ENCODE measurements around the gene FAM107B. TPM values are rescaled to one million over a fixed set of nuclear protein-coding genes. Genes with fewer than 3 reads are reported as not detected.

FAM107B gene
- total and polyA plus RNA-seq, 2 of the 13 experiments (the other 11 are each of a cell fraction or from before 2014, with no cell fraction given) = 15.7 to 24.8 TPM

DNA sequence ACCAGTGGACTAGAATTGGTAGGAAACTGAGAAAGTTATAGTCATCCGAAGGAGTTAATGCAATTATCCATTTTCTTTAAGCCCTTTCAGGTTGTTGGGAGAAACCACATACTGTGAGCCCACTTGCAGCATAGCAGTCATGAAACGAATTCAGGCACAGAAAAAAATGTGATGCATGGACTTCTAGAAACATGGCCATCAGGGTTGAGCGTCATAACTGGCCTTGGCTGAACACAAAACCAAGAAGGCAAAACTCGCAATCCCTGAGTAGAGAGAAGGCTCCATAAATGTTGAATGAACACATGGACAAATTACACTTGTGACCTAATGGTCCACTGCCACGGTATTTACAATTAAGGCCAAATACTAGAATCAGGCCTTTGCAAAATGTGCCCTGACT is 121.9 kb downstream of the FAM107B start:
- no peak overlapping the region for H3K27ac ChIP-seq (ENCODE audit: extremely low read length, insufficient read depth, low read length)
- no peak overlapping the region for H3K4me3 ChIP-seq (replicated peaks in 1 of 3; ENCODE audit: insufficient read depth in 1 of 3, low read depth in 2 of 3, low read length in 3 of 3)
- peaks cover 9% of the 10 kb centered on the region for H3K4me1 ChIP-seq (ENCODE audit: insufficient read depth, low read length)
- FAIRE-seq (no peak), ATAC-seq (no peak), DNase-seq (ENCODE audit: low spot score) (no peak)
- ChIA-PET CTCF (ENCODE audit: low intra/inter-chr PET ratio, low total read pairs) (no interaction called here), POLR2A (no interaction called here)
- H3K9ac ChIP-seq (ENCODE audit: insufficient read depth, low read depth, low read length) = no peak overlapping the region
- TF ChIP-seq, protein P1, sequence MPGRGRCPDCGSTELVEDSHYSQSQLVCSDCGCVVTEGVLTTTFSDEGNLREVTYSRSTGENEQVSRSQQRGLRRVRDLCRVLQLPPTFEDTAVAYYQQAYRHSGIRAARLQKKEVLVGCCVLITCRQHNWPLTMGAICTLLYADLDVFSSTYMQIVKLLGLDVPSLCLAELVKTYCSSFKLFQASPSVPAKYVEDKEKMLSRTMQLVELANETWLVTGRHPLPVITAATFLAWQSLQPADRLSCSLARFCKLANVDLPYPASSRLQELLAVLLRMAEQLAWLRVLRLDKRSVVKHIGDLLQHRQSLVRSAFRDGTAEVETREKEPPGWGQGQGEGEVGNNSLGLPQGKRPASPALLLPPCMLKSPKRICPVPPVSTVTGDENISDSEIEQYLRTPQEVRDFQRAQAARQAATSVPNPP (CRISPR knock-in tag; IDR thresholded peaks at IDR 0.05) = no peak
- TF ChIP-seq BCL6 (CRISPR knock-in tag; IDR thresholded peaks at IDR 0.05) = no peak
- TF ChIP-seq HMG20B (CRISPR knock-in tag; conservative IDR thresholded peaks at IDR 0.05) = no peak
- TF ChIP-seq HHEX (CRISPR knock-in tag; IDR thresholded peaks at IDR 0.05) = no peak
- no peak for TF ChIP-seq GATAD1 (CRISPR knock-in tag; IDR thresholded peaks at IDR 0.05)
- no peak for TF ChIP-seq ZFAT (CRISPR knock-in tag; conservative IDR thresholded peaks at IDR 0.05)
- TF ChIP-seq SSRP1 (CRISPR knock-in tag; IDR thresholded peaks at IDR 0.05) = no peak
- TF ChIP-seq BRCA1 (CRISPR knock-in tag; IDR thresholded peaks at IDR 0.05) = no peak
- no peak for TF ChIP-seq ZNF761 (CRISPR knock-in tag; conservative IDR thresholded peaks at IDR 0.05)
- TF ChIP-seq KMT2A (CRISPR knock-in tag; IDR thresholded peaks at IDR 0.05) = no peak
- no peak for TF ChIP-seq ZNF598 (CRISPR knock-in tag; IDR thresholded peaks at IDR 0.05; ENCODE audit: borderline replicate concordance)
- no peak for TF ChIP-seq JUN (CRISPR knock-in tag; IDR thresholded peaks at IDR 0.05)
- no peak for TF ChIP-seq TBX3 (IDR thresholded peaks at IDR 0.05; ENCODE audit: borderline replicate concordance)
- H3K4me2 ChIP-seq (ENCODE audit: low read depth, low read length) = no peak overlapping the region
- H2AFZ ChIP-seq (ENCODE audit: low read length) = no peak overlapping the region
- H3K36me3 ChIP-seq (replicated peaks in 1 of 2; ENCODE audit: control insufficient read depth in 1 of 2, insufficient read depth in 2 of 2, low read length in 2 of 2) = no peaks in the 10 kb centered on the region
- intact Hi-C loops (cut with micrococcal nuclease; ENCODE audit: unreplicated experiment) (no loop called here), in situ Hi-C loops (cut with HindIII; ENCODE audit: extremely low pct_ligation_motif_present, low pct_unique_long_range_greater_than_20kb) (no loop called here)
- H3K27me3 ChIP-seq (ENCODE audit: control insufficient read depth in 1 of 2, insufficient read depth in 2 of 2, low read length in 2 of 2) = peaks cover 0 to 20% of the 10 kb centered on the region in 2 experiments; a peak in 2 of 5 replicates
- no TSS peak for BruUV-seq (replicated peaks)
- no peaks in the 10 kb centered on the region for H3K9me3 ChIP-seq (ENCODE audit: low read length)
- WGBS (ENCODE audit: low lambda C conversion rate) = 47% methylated on average over 5 of the region's 5 CpGs
- H3K79me2 ChIP-seq (ENCODE audit: insufficient read depth, low read length) = no peaks in the 10 kb centered on the region
- H4K20me1 ChIP-seq (ENCODE audit: insufficient read depth, low read length) = no peaks in the 10 kb centered on the region
